Measurements from ENCODE around the gene MDM2. TPM values are rescaled to one million over a fixed set of nuclear protein-coding genes. Genes with fewer than 3 reads are reported as not detected.
"Not testable (repeated sequence)": the region's sequence is repeated elsewhere in the genome, so short reads cannot be mapped to it uniquely, and the experiment has no call there.

Gene MDM2
- total RNA-seq, 2 experiments from 2014 or later, result 143 to 318 TPM

DNA sequence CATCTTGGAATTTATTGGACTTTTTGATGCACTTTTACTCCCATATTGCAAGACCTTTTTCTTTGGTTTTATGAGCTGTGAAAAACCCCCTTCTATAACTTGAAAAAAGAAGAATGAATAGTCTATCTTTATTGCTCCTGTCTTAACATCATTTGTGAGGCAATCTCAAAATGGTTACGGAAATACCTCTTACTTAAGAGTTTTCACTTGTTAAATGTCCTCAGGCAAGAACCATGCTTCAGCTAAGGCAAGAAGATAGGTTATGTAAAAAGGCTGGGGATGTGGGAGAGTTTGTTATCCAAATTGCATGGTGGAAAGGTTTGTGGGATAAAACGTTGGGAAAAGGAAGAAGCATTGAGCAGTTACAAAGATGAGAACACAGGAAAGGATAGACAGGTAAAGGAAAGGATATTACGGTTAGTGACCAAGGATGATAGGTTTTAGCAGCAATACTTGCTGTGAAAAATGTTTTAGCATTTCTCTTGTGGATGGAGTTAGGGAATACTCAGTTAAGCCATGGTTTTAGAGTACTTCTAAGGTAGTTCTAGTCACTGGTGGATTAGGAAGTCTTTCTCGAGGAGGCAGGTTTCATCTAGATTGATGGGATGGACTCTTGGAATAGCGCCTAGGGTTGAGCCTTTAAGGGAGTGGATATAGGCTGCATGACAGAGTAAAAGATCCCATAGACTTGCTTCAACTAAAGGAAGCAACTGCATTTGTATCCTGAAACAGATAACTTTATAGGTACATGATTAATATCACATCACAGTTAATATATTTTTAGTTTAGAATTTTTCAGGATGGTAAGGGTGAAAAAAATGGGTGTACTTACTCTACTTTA, 30.3 kb downstream of the MDM2 start:
- TF ChIP-seq, protein P1, sequence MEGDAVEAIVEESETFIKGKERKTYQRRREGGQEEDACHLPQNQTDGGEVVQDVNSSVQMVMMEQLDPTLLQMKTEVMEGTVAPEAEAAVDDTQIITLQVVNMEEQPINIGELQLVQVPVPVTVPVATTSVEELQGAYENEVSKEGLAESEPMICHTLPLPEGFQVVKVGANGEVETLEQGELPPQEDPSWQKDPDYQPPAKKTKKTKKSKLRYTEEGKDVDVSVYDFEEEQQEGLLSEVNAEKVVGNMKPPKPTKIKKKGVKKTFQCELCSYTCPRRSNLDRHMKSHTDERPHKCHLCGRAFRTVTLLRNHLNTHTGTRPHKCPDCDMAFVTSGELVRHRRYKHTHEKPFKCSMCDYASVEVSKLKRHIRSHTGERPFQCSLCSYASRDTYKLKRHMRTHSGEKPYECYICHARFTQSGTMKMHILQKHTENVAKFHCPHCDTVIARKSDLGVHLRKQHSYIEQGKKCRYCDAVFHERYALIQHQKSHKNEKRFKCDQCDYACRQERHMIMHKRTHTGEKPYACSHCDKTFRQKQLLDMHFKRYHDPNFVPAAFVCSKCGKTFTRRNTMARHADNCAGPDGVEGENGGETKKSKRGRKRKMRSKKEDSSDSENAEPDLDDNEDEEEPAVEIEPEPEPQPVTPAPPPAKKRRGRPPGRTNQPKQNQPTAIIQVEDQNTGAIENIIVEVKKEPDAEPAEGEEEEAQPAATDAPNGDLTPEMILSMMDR (conservative IDR thresholded peaks at IDR 0.05; ENCODE audit: low read length), result no peak
- TF ChIP-seq EZH2phosphoT487 (IDR thresholded peaks at IDR 0.05; ENCODE audit: borderline replicate concordance, low read depth, low read length), result no peak
- BruUV-seq (replicated peaks), result no TSS peak
- Histone ChIP-seq H3K79me2 (ENCODE audit: insufficient read depth, low read depth, low read length) (peaks cover 81% of the 10 kb centered on the region; the same call in 1 of the 2 replicates), H3K9me3 (ENCODE audit: low read length) (no peaks in the 10 kb centered on the region), H3K36me3 (ENCODE audit: insufficient read depth, low read length) (peaks cover 100% of the 10 kb centered on the region), H3K4me1 (ENCODE audit: insufficient read depth, low read length, poor library complexity, severe bottlenecking) (no peaks in the 10 kb centered on the region), H3K27ac (ENCODE audit: low read depth, low read length, poor library complexity, severe bottlenecking) (no peak overlapping the region), H3K4me2 (ENCODE audit: low read length) (no peak overlapping the region), H4K20me1 (ENCODE audit: insufficient read depth, low read length) (peaks cover 31% of the 10 kb centered on the region), H3K4me3 (ENCODE audit: low read depth, low read length, poor library complexity, severe bottlenecking) (no peak overlapping the region), H2AFZ (ENCODE audit: low read length) (no peak overlapping the region), H3K9me2 (ENCODE audit: insufficient read depth, low read length) (no peaks in the 10 kb centered on the region)
- intact Hi-C loops (cut with micrococcal nuclease; ENCODE audit: unreplicated experiment), result no loop called here
- no peak for DNase-seq (ENCODE audit: low spot score)
- ChIA-PET POLR2A (no interaction called here), CTCF (ENCODE audit: unreplicated experiment) (no interaction called here)

- POLR2A ChIA-PET, result interaction anchor here (0.5 to 1.1 kb wide), 2 partner anchors 9 to 320 kb away, joined by 3 to 14 read pairs; no protein-coding TSS in a partner anchor
- H3K9me2 ChIP-seq (ENCODE audit: insufficient read depth, low read length), result no peaks in the 10 kb centered on the region
- H3K36me3 ChIP-seq (ENCODE audit: insufficient read depth, low read length), result peaks cover 100% of the 10 kb centered on the region
- no peaks in the 10 kb centered on the region for H3K4me1 ChIP-seq (ENCODE audit: insufficient read depth, low read length, poor library complexity, severe bottlenecking)
- DNase-seq (ENCODE audit: low spot score), result no peak
- no peak overlapping the region for H3K27ac ChIP-seq (ENCODE audit: low read depth, low read length, poor library complexity, severe bottlenecking)
- intact Hi-C loops (cut with micrococcal nuclease; ENCODE audit: unreplicated experiment), result loop anchor here (10.0 kb wide), 1 partner anchor 485 kb away; no protein-coding TSS in a partner anchor
- peaks cover 30% of the 10 kb centered on the region for H4K20me1 ChIP-seq (ENCODE audit: insufficient read depth, low read length)
- no peaks in the 10 kb centered on the region for H3K9me3 ChIP-seq (ENCODE audit: low read length)
- peaks cover 78% of the 10 kb centered on the region; the same call in 1 of the 2 replicates for H3K79me2 ChIP-seq (ENCODE audit: insufficient read depth, low read depth, low read length)
- BruUV-seq (replicated peaks), result TSS peak; percentile 40
- H2AFZ ChIP-seq (ENCODE audit: low read length), result no peak overlapping the region
- TF ChIP-seq EZH2phosphoT487 (IDR thresholded peaks at IDR 0.05; ENCODE audit: borderline replicate concordance, low read depth, low read length), result no peak
- TF ChIP-seq, protein P1 (conservative IDR thresholded peaks at IDR 0.05; ENCODE audit: low read length), result no peak
- H3K4me3 ChIP-seq (ENCODE audit: low read depth, low read length, poor library complexity, severe bottlenecking), result no peak overlapping the region
- no peak overlapping the region for H3K4me2 ChIP-seq (ENCODE audit: low read length)
- CTCF ChIA-PET (ENCODE audit: unreplicated experiment), result no interaction called here
These were observed 31.5 kb downstream of the MDM2 start for GRCh38 chr12:68839183-68840147.

DNA sequence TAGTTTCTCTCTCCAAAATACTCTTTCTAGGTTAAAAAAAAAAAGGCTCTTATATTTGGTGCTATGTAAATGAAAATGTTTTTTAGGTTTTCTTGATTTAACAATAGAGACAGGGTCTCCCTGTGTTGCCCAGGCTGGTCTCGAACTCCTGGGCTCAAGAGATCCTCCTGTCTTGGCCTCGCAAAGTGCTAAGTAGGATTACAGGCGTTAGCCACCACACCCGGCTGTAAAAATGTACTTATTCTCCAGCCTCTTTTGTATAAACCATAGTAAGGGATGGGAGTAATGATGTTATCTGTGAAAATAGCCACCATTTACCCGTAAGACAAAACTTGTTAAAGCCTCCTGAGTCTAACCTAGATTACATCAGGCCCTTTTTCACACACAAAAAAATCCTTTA, 33.2 kb downstream of the MDM2 start:
- H3K79me2 ChIP-seq (ENCODE audit: insufficient read depth, low read depth, low read length), result peaks cover 64% of the 10 kb centered on the region; the same call in 1 of the 2 replicates
- H2AFZ ChIP-seq (ENCODE audit: low read length); BruUV-seq (replicated peaks); DNase-seq (ENCODE audit: low spot score); H3K4me2 ChIP-seq (ENCODE audit: low read length); H3K9me3 ChIP-seq (ENCODE audit: low read length); CTCF ChIA-PET (ENCODE audit: unreplicated experiment); POLR2A ChIA-PET; H3K4me1 ChIP-seq (ENCODE audit: insufficient read depth, low read length, poor library complexity, severe bottlenecking); H3K4me3 ChIP-seq (ENCODE audit: low read depth, low read length, poor library complexity, severe bottlenecking); H3K27ac ChIP-seq (ENCODE audit: low read depth, low read length, poor library complexity, severe bottlenecking); H3K9me2 ChIP-seq (ENCODE audit: insufficient read depth, low read length): not testable (repeated sequence)
- peaks cover 94% of the 10 kb centered on the region for H3K36me3 ChIP-seq (ENCODE audit: insufficient read depth, low read length)
- peaks cover 30% of the 10 kb centered on the region for H4K20me1 ChIP-seq (ENCODE audit: insufficient read depth, low read length)
- intact Hi-C loops (cut with micrococcal nuclease; ENCODE audit: unreplicated experiment), result loop anchor here (10.0 kb wide), 1 partner anchor 486 kb away; no protein-coding TSS in a partner anchor

All from OCI-LY7 (cell line).